Tibial nerve (tissue), 4 donors: ENCODE measurements around the gene ERH. TPM values are rescaled to one million over a fixed set of nuclear protein-coding genes. Genes with fewer than 3 reads are reported as not detected.
A peak's percentile ranks its signal among the peaks of the same experiment; 100 is the strongest.

Source experiments
- DNase-seq, 2 donors: peaks; one replicate each; pipeline ENCODE4 v3.0.0-alpha.2; 2019; ENCODE audit warnings: low spot score in 2 of 2
- H3K27ac ChIP-seq, 4 donors: fragments of 200-600 bp; sonication (generic) in 3 of 4; one replicate each; pipeline ENCODE4 v1.5.1; 2017 to 2019; ENCODE audit warnings: mild to moderate bottlenecking in 1 of 4
- H3K27me3 ChIP-seq, 2 donors: fragments of 200-600 bp; sonication (generic) in 1 of 2; one replicate each; pipeline versions ENCODE4 v1.5.1 to v1.6.0; 2017 to 2019
- H3K36me3 ChIP-seq, 3 donors: fragments of 200-600 bp; sonication (generic); one replicate each; pipeline ENCODE4 v1.5.1; 2018 to 2019
- H3K4me1 ChIP-seq, 4 donors: fragments of 200-600 bp; sonication (generic) in 3 of 4; one replicate each; pipeline ENCODE4 v1.5.1; 2017 to 2019
- H3K4me3 ChIP-seq, 4 donors: fragments of 200-600 bp; sonication (generic) in 3 of 4; one replicate each; pipeline ENCODE4 v1.5.1; 2017 to 2019; ENCODE audit warnings: mild to moderate bottlenecking in 1 of 4, moderate library complexity in 1 of 4
- H3K9me3 ChIP-seq, 4 donors: fragments of 200-600 bp; sonication (generic) in 3 of 4; one replicate each; pipeline ENCODE4 v1.5.1; 2017 to 2019
- CTCF ChIP-seq, 5 experiments: fragments of 200-600 bp in 3 of 5; fragments of 450-650 bp in 2 of 5; sonication (generic) in 3 of 5; IDR thresholded peaks; one replicate each; pipeline ENCODE4 v1.5.1; 2016 to 2019; ENCODE audit warnings: antibody characterized with exemption in 5 of 5, mild to moderate bottlenecking in 3 of 5, moderate library complexity in 2 of 5
- EP300 ChIP-seq, 2 donors: sonication (generic); formaldehyde crosslinking; IDR thresholded peaks; one replicate each; pipeline ENCODE4 v1.6.1; 2017; ENCODE audit warnings: antibody characterized with exemption in 2 of 2, mild to moderate bottlenecking in 1 of 2
- POLR2A ChIP-seq, 2 donors: fragments of 450-650 bp; IDR thresholded peaks; one replicate each; pipeline ENCODE4 v1.6.1; 2017; ENCODE audit warnings: antibody characterized with exemption in 2 of 2, mild to moderate bottlenecking in 2 of 2, moderate library complexity in 2 of 2
- WGBS, 2 donors: methylation state at CpG; one replicate each; pipeline ENCODE4 v1.1.5; 2018; 5-methylcytosine and 5-hydroxymethylcytosine counted together
- total RNA-seq, 4 donors: library from RNA; depleted of rRNA; stranded (reverse); fragments of >200 nt; gene quantifications; one replicate each; pipeline ENCODE4 v1.1.0, GENCODE V29; 2016

The ERH gene
- total RNA-seq, 4 donors from 2014 or later, result 59.4 to 113 (median 82.5) TPM

- DNase-seq, result no peak
- H3K4me3 ChIP-seq, result no peak overlapping the region
- peaks cover 0 to 18% (median 0%) of the 10 kb centered on the region in 4 donors for H3K4me1 ChIP-seq
- TF ChIP-seq CTCF (IDR thresholded peaks at IDR 0.05) (no peak), EP300 (IDR thresholded peaks at IDR 0.05) (no peak), POLR2A (IDR thresholded peaks at IDR 0.05) (no peak)
- 73 to 82% methylated on average over 5 to 6 of the region's 6 CpGs for WGBS, 2 donors
- peak overlapping the region in 3 of 4 donors; percentile 19 to 68 (median 46) for H3K27ac ChIP-seq
- peaks cover 0 to 10% (median 0%) of the 10 kb centered on the region in 3 donors for H3K36me3 ChIP-seq
- no peaks in the 10 kb centered on the region for H3K9me3 ChIP-seq
- H3K27me3 ChIP-seq, result no peaks in the 10 kb centered on the region
Measured at GRCh38 chr14:69355154-69355597, 42.9 kb downstream of the ERH start.

- no peak for DNase-seq
- H3K9me3 ChIP-seq, result no peaks in the 10 kb centered on the region
- peaks cover 0 to 13% (median 0%) of the 10 kb centered on the region in 3 donors for H3K36me3 ChIP-seq
- H3K4me3 ChIP-seq, result no peak overlapping the region
- 71 to 74% methylated on average over 11 of the region's 11 CpGs for WGBS, 2 donors
- peak overlapping the region in 1 of 4 donors; percentile 31 for H3K27ac ChIP-seq
- H3K4me1 ChIP-seq, result peaks cover 0 to 18% (median 0%) of the 10 kb centered on the region in 4 donors
- TF ChIP-seq CTCF (IDR thresholded peaks at IDR 0.05) (no peak), POLR2A (IDR thresholded peaks at IDR 0.05) (no peak), EP300 (IDR thresholded peaks at IDR 0.05) (no peak)
- H3K27me3 ChIP-seq, result no peaks in the 10 kb centered on the region
Measured at GRCh38 chr14:69354383-69355153, 43.5 kb downstream of the ERH start.

- no peak overlapping the region for H3K27ac ChIP-seq
- no peak for TF ChIP-seq CTCF (IDR thresholded peaks at IDR 0.05)
- H3K4me1 ChIP-seq, result peaks cover 0 to 18% (median 0%) of the 10 kb centered on the region in 4 donors
- H3K4me3 ChIP-seq, result no peak overlapping the region
- DNase-seq, result no peak
- no peaks in the 10 kb centered on the region for H3K9me3 ChIP-seq
- H3K27me3 ChIP-seq, result no peaks in the 10 kb centered on the region
- H3K36me3 ChIP-seq, result peaks cover 0 to 13% (median 0%) of the 10 kb centered on the region in 3 donors
- 82 to 86% methylated on average over 3 of the region's 3 CpGs for WGBS, 2 donors
Measured at GRCh38 chr14:69353168-69353567, 44.9 kb downstream of the ERH start.

- peaks cover 0 to 18% (median 0%) of the 10 kb centered on the region in 3 donors for H3K36me3 ChIP-seq
- 59 to 63% methylated on average over 4 to 5 of the region's 5 CpGs for WGBS, 2 donors
- no peak for DNase-seq
- TF ChIP-seq EP300 (IDR thresholded peaks at IDR 0.05), result no peak
- H3K4me3 ChIP-seq, result no peak overlapping the region
- peaks cover 0 to 18% (median 0%) of the 10 kb centered on the region in 4 donors for H3K4me1 ChIP-seq
- H3K9me3 ChIP-seq, result no peaks in the 10 kb centered on the region
- no peaks in the 10 kb centered on the region for H3K27me3 ChIP-seq
- no peak overlapping the region for H3K27ac ChIP-seq
Measured at GRCh38 chr14:69351911-69352310, 46.2 kb downstream of the ERH start.

GRCh38 chr14:69351385-69351784, 46.7 kb downstream of the ERH start:
- Histone ChIP-seq H3K9me3 (no peaks in the 10 kb centered on the region), H3K27me3 (no peaks in the 10 kb centered on the region), H3K36me3 (peaks cover 0 to 18% (median 0%) of the 10 kb centered on the region in 3 donors), H3K4me3 (no peak overlapping the region), H3K27ac (no peak overlapping the region), H3K4me1 (peaks cover 0 to 18% (median 0%) of the 10 kb centered on the region in 4 donors)
- DNase-seq, result no peak
- 64 to 74% methylated on average over 3 of the region's 3 CpGs for WGBS, 2 donors
- TF ChIP-seq POLR2A (IDR thresholded peaks at IDR 0.05) (no peak), EP300 (IDR thresholded peaks at IDR 0.05) (no peak)

GRCh38 chr14:69350892-69351291, 47.2 kb downstream of the ERH start:
- DNase-seq, result no peak
- no peak for TF ChIP-seq POLR2A (IDR thresholded peaks at IDR 0.05)
- no peak for TF ChIP-seq EP300 (IDR thresholded peaks at IDR 0.05)
- no peak for TF ChIP-seq CTCF (IDR thresholded peaks at IDR 0.05)
- Histone ChIP-seq H3K27ac (no peak overlapping the region), H3K27me3 (no peaks in the 10 kb centered on the region), H3K4me1 (peaks cover 0 to 16% (median 0%) of the 10 kb centered on the region in 4 donors), H3K9me3 (no peaks in the 10 kb centered on the region), H3K36me3 (peaks cover 0 to 18% (median 0%) of the 10 kb centered on the region in 3 donors), H3K4me3 (no peak overlapping the region)
- WGBS, 2 donors, result 77 to 82% methylated on average over 5 of the region's 5 CpGs
